8988T (cell line): Measurements from ENCODE around the gene PTPN7.
"Not testable (repeated sequence)": the region's sequence is repeated elsewhere in the genome, so short reads cannot be mapped to it uniquely, and the experiment has no call there.

Experiments
- DNase-seq: peaks from one replicate; pipeline ENCODE4 v3.0.0; 2011

PTPN7 gene

DNA sequence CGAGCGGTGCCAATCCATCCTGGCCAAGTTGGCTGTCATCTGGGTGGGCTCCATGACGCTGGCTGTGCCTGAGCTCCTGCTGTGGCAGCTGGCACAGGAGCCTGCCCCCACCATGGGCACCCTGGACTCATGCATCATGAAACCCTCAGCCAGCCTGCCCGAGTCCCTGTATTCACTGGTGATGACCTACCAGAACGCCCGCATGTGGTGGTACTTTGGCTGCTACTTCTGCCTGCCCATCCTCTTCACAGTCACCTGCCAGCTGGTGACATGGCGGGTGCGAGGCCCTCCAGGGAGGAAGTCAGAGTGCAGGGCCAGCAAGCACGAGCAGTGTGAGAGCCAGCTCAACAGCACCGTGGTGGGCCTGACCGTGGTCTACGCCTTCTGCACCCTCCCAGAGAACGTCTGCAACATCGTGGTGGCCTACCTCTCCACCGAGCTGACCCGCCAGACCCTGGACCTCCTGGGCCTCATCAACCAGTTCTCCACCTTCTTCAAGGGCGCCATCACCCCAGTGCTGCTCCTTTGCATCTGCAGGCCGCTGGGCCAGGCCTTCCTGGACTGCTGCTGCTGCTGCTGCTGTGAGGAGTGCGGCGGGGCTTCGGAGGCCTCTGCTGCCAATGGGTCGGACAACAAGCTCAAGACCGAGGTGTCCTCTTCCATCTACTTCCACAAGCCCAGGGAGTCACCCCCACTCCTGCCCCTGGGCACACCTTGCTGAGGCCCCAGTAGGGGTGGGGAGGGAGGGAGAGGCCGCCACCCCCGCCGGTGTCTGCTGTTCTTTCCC lies 32.4 kb downstream of the PTPN7 start:
- DNase-seq, result no peak

DNA sequence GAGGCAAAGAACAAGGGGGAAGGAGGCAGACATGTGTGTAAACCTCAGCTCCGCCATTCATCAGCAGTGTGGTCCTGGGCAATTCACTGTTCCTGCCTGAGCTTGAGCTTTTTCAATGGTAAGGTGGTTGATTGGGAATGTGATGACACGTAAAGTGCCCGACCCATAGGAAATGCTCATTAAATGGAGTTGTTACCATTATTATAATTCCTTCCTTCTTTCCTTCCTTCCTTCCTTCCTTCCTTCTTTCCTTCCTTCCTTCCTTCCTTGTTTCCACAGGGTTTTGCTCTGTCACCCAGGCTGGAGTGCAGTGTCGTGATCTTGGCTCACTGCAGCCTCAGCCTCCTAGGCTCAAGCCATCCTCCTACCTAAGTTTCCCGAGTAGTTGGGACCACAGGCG lies 33.3 kb downstream of the PTPN7 start:
- no peak for DNase-seq

DNA sequence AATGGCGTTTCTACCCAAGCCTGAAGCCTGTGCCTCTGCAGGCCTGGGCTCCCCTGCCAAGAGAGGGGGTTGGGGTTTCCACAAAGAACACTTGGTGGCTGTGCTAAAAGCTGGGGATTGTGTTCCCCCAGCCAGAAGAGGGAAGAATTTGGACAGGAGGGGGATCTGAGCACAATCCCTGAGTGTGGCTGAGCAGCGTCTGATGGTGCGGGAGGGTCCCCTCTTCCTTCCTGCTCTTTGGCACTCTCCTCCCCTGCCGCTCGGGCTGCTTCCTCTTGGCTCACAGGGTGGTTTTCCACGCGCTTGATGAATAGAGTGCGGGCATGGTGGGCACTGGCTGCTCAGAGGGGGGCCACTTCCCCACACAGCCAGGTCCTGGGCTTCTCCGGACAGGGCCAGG lies 34.0 kb downstream of the PTPN7 start:
- DNase-seq, result no peak

DNA sequence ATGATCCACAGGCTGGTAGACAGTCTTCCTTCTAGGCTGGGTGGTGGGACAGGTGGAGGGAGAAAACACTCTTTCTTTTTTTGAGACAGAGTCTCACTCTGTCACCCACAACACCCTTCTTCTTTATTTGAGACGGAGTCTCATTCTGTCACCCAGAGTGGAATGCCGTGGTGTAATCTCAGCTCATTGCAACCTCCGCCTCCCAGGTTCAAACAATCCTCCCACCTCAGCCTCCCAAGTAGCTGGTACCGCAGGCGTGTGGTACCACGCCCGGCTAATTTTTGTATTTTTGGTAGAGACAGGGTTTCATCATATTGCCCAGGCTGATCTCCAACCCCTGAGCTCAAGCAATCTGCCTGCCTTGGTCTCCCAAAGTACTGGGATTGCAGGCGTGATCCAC lies 34.8 kb downstream of the PTPN7 start:
- no peak for DNase-seq

DNA sequence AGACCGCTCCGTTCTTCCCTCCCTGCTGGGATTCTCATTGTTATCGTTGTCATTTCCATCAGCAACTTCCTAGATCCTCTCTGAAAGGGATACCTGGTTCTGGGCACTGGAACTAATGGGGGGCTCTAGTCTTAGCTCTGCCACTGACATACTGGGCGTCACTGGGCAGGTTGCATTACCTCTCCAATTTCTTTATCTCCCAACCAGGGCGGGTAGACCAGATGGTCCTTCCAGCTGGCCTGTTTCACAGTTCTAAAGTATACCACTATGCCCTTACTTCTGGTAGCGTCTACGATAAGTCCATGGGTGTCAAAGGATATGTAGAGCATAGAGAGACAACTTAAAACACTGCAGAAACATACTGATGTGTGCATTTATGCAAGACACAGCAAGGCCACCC lies 36.3 kb downstream of the PTPN7 start:
- no peak for DNase-seq

DNA sequence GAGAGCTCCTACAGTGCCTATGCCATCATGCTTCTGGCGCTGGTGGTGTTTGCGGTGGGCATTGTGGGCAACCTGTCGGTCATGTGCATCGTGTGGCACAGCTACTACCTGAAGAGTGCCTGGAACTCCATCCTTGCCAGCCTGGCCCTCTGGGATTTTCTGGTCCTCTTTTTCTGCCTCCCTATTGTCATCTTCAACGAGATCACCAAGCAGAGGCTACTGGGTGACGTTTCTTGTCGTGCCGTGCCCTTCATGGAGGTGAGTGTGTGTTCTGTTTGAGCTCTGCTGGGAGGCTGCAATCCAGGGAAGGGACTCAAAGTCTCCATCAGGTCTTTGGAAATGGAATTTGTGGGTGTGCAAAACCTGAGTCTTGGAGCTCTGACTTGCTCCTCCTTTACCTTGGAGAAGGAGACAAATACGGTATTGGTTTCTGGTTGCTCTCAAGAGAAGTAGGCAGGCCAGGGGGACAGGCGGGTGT lies 37.0 kb downstream of the PTPN7 start:
- DNase-seq, result no peak

DNA sequence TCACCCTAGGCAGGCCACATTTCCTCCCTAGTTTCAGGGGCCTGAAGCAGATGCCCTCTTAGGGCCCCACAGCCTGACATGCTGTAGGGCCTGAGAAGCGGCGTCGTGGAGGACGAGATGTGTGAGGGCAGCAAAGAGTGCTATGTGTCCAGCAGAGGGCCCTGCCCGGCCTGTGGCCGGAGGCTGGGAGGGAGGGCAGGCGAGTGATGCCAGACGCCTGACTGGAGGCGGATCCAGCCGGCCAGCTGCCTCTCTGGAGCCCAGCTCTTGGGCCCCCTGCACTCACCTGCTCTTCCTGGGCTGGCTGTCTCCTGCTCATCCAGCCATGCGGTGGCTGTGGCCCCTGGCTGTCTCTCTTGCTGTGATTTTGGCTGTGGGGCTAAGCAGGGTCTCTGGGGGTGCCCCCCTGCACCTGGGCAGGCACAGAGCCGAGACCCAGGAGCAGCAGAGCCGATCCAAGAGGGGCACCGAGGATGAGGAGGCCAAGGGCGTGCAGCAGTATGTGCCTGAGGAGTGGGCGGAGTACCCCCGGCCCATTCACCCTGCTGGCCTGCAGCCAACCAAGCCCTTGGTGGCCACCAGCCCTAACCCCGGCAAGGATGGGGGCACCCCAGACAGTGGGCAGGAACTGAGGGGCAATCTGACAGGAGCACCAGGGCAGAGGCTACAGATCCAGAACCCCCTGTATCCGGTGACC lies 37.6 kb downstream of the PTPN7 start, which contains the start of gene GPR37L1:
TSS of gene GPR37L1 (plus strand) at position 279 of the 697 bp plus-strand sequence. CDS start at position 326, 47 bp downstream.
- DNase-seq, result peak; percentile 56

DNA sequence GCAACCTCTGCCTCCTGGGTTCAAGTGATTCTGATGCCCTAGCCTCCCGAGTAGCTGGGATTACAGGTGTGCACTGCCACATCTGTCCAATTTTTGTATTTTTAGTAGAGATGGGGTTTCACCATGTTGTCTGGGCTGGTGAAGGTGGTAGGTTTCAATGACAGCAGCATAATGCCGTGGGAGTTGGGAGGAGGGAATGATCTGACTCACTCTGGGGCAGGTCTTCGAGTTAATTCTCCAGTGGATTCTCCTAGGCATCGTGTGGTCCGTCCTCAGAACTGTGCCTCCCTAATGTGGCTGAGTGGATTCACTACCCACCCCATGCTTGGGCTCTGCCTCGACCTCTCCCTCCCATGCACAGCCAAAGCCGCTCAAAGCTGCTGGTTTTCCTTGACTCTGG lies 39.4 kb downstream of the PTPN7 start:
- no peak for DNase-seq

DNA sequence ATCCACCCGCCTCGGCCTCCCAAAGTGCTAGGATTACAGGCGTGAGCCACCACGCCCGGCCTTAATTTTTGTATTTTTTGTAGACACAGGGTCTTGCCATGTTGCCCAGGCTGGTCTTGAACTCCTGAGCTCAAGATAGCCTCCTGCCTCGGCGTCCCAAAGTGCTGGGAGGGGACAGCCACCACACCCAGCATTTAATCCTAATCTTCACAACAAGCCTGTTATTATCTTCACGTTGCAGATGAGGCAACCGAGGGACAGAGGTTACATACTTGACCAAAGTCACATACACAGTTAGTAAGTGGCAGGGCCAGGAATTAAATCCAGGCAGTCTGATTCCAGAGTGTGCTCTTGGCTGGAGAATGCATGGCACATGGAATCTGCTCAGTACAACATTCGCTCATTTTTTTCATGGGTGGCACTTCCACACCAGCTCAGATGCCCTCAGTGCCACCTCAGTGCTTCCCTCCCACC lies 42.5 kb downstream of the PTPN7 start:
- no peak for DNase-seq

DNA sequence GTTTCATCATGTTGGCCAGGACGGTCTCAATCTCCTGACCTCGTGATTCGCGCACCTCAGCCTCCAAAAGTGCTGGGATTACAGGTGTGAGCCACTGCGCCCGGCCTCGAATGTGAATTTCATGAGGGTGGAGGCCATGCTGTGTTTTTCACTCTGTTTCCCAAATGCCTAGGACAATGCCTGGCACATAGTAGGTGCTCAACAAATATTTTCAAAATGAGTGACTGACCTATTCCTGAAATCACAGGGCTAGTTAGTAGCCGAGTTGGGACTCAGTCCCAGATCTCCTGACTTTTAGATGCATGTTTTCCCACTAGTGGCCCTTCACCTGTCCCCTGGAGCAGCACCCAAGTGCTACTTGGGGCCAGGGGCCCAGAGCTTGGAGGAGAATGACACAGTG lies 44.1 kb downstream of the PTPN7 start:
- no peak for DNase-seq

DNA sequence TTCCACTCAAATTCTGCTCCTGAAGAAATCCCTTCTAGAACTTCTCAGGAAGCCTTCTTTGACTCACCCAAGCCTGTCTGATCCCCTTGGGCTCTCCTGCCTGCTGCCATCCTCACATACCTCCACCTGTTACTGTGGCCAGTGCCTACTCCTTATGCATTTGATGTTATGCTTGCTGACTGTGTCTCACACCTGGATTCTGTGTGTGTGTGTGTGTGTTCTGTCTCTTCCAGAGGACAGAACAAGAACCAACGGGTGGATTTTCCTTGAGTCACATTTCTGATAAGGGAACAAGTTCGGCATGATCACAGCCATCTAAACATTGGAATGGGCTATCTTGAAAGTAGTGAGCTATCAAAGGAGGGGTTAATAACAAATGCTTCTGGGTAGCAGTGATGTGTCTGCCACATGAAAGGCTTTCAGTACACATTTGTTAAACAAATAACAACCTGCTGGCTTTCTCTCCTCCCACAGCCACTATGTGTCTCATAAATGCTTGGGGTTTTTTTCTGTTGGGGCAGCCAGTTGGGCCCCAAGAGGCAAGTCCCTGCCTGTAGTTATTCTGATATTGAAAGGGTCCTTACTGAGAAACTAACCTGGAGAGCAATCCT lies 46.6 kb downstream of the PTPN7 start:
- DNase-seq, result no peak

DNA sequence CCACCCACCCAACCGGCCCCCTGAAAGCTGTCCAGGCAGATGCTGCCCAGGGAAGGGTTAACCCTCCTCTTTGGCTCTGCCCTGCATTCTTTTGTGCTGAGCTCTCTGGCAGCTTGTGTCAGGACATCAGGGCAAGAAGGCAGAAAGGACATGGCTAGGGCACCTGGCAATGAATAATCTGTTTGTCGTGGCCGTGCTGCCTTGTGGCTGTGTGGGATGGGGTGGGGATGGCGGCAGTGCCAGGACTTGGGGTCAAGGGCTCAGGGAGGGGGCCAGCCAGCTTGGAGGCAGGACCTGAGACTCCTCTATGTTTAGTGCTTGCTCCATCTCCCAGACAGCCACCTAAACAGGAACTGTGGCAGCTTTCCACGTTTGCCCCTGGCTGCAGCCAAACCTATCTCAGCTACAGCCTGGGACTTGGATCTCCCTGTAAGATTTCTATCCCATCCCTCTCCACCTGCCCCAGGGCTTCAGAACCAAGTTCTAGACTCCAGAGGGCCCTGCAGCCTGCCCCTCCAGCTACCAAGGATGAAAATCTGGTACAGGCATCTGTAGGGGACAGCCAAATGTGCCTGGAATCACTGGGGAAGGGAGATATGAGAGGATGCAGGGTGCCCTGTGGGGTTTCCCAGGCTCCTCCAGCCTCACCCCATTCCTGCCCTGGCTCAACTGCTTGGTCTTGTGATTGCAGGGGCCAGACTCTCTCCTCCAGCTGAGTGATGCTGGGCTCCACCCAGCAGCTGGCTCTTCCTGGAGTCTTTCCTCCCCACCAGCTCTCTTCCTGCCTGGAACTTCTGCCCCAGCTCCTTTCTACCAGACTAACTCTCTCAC lies 47.3 kb downstream of the PTPN7 start:
- no peak for DNase-seq

DNA sequence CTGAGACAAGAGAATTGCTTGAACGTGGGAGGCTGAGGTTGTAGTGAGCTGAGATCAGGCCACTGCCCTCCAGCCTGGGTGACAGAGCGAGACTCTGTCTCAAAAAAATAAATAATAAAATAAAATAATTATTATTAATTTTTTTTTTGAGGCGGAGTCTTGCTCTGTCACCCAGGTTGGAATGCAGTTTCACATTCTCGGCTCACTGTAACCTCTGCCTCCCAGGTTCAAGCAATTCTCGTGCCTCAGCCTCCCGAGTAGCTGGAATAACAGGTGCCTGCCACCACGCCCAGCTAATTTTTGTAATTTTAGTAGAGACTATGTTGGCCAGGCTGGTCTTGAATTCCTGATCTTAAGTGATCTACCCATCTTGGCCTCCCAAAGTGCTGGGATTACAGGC lies 48.8 kb downstream of the PTPN7 start:
- DNase-seq, result not testable (repeated sequence)

DNA sequence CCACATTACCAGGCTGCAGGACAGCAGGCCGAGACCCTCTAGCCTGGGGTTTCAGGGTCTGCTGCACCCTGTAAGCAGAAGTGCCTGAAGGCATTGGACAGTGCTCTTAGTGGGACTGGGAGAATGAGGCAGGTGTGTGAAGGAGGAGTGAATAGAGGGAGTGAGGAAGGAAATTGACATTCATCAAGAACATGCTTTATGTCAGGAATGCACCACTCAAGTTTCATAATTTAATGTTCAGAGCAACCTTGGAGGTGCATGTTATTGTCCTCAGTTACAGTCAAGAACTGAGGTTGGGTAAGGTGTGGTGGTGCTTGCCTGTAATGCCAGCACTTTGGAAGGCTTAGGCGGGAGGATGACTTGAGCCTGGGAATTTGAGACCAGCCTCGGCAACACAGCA lies 49.4 kb downstream of the PTPN7 start:
- DNase-seq, result no peak

DNA sequence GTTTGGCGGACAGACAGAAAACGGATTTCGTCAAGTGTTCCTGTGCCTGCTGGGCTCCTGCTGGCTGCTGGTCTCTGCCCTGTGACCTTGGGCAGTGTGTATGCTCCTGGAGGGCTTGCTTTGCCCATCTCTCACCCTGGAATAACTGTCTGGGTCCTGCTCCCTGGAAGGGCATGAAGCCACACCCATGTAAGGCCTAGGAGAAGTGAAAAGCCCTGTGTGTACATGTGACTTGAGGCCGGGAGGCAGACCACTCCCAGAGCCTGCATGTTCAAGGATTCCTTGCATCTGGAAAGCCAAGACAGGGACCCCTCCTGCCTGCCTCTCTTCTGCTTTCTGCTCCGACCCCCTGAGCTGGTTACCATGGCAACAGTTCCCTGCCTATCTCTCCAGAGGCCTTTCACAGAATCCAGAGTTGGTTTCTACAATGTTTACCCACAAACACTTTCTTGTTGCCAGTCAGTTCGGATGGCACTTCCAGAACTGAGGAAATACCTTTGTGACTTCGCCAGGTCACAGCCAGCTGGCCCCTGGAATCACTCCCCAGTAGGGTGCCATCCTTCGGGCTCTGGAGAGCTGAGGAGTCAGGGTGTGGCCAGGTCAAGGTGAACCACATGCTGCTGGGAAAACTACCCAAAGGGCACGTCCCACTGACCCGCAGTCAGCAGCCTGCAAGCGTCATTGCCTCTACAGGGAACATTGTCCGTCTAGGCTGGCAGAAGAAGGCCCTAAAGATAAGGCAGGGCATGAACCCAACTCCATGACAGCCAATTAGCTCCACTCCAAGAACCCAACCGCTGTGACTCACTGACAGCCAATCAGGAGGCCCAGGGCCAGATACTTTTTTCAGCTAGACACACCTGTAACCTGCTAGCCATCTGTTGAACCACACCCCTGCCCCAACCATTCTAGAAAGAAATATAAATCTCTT lies 52.3 kb downstream of the PTPN7 start:
- DNase-seq, result no peak

DNA sequence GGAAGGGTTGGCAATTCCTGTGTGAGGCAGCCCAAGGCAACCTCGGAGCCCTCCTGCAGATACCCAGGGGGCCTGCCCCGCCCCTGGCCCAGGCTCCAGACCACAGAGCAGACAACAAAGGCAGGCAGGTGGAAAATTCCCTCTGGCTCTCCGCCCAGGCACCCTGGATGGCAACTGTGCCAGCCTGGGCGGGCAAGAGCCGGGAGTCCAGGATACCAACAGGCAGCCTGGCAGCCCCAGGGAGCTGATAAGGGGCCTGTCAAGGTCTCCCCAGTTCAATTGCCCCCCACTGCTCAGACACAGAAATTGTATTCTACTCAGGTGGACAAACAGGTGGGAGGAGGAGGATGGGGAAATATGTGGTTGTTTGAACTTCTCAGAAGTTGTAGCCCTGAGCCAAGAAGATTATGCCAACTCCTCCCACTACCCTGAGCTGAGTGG lies 53.1 kb downstream of the PTPN7 start:
- no peak for DNase-seq

DNA sequence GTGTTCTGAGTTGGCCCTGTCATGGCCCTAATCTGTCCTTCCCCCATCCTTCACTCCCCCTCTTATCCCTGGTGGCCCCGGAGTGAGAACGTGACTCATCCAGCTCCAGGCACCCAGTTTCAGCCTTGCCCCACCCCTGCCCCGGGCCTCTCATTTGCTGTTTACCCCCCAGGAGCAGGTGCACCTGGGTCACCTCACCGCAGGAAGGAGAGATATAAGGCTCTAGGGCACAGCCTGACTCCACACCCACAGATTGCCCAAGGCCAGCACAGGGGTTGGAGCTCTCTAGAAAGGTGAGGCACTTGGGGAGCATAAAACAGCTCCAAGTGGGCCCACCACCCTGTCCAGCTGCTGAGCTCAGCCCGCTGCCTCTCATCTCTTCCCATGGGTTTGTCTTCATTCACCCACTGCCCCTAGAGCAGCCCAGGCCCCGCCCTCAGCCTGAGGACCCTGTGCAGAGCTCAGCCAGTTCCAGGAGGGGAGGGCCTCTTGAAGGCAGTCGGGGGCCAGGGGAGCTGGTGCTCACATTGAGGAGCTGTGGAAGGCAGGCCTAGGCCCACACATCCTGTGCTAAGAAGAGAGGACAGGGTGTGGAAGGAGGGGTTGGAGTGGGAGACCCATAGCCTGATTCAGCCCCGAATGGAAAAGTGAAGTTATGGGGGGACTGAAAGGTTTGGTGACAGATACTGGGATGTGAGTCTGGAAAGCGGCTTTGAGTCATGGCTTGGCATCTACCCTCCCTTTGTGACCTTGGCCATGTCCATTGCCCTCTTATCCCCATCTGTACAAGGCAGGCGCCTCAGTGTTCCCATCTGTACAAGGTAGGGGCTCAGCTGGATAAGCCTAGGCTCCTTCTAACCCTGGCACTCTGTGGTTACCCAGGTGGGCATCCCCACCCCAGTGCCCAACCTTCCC lies 53.8 kb downstream of the PTPN7 start:
- DNase-seq, result no peak

DNA sequence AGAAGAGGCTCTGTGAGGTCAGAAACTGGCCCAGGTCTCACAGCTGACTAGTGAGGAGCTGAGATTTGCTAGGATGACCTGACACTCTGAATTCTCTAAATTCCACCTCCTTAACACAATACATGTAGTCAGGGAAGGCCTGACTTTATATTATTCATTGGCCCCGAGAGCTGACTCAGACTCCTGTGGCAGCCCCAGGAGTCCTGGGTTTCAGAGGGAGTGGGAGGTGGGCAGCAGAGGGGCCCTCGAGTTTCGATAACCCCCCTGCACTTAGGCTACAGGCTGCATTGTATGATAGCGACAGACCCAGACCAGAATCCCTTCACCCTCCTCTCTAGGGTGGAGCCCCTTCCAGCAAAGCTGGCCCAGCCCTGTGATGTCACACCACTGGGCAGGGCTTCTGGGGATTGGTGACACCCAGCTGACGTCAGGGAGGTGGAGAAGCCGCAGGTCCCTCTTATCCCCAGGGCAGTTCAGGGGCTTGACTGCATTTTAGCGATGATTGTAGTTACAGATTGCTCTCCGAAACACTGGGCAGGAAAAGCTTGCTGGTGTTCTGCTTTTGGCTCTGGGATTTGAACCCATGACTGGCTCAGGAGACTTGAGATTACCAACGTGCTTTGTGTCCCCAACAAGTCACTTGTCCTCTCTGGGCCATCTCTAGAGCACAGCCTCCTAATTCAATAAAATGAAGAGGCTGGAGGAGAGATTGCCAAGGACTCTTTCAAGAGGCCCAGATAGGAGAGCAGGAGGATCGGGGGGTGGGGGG lies 54.6 kb downstream of the PTPN7 start:
- DNase-seq, result no peak

DNA sequence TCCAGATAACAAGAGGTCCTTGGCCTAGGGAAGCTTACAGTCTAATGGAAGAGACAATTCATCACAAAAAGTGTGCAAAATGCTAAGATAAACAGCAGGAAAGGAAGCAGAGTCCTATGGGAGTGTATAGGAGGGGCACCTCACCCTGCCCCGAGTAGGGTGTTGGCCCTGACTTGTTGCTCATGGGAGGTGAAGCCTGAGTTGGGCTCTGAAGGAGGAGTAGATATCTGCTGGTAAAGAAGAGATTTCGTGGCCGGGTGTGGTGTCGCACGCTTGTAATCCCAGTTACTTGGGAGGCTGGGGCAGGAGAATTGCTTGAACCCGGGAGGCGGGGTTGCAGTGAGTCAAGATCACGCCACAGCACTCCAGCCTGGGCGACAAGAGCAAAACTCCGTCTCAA lies 56.3 kb downstream of the PTPN7 start:
- no peak for DNase-seq

DNA sequence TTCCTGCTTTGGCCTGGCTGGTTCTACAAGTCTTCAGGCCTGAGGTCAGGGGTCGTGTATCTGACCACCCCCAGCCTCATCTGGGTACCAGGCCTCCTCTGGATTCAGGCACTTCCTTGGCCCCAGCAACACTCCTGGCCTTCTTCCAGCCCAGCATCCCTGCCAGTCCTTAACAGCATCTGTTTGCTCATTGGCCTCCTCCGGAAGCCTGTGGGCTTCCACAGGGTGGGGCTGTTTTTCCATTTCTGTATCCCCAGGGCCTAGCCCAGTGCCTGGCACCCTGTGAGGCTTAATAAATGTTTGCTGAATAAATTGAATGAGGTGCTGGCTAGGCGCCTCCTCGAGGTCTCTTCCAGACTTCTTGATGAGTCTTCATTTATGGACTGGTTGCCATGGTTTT lies 59.2 kb downstream of the PTPN7 start:
- no peak for DNase-seq
